Measurements from ENCODE around the gene TUBA1C.
"Not testable (repeated sequence)": the region's sequence is repeated elsewhere in the genome, so short reads cannot be mapped to it uniquely, and the experiment has no call there.

DNA sequence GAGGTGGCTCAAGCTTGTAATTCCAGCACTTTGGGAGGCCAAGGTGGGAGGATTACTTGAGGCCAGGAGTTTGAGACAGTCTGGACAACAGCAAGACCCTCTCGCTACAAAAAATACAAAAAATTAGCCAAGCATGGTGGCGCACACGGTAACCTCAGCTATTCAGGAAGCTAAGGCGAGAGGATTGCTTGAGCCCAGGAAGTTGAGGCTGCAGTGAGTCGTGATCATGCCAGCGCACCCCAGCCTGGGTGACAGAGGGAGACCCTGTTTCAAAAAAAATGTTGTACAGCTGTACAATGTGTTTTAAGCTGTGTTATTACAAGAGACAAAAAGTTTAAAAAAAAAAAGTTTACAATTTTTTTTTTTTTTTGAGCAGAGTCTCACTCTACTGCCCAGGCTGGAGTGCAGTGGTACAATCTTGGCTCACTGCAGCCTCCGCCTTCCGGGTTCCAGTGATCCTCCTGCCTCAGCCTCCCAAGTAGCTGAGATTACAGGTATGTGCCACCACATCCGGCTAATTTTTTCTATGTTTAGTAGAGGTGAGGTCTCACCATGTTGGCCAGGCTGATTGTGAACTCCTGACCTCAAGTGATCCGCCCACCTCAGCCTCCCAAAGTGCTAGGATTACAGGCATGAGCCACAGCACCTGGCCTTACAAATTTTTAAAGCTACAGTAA, 7.2 kb upstream of the TUBA1C start:
- TF ChIP-seq GABPA (IDR thresholded peaks at IDR 0.05; ENCODE audit: low read depth); TEAD4 (IDR thresholded peaks at IDR 0.05; ENCODE audit: borderline replicate concordance, insufficient read depth); REST (IDR thresholded peaks at IDR 0.05; ENCODE audit: low read depth, low read length); IRF3 (IDR thresholded peaks at IDR 0.05; ENCODE audit: low read depth, low read length); EP300 (IDR thresholded peaks at IDR 0.05; ENCODE audit: borderline replicate concordance in 1 of 2, low read depth in 1 of 2, low read length in 1 of 2); YY1 (IDR thresholded peaks at IDR 0.05; ENCODE audit: low read depth): not testable (repeated sequence)
- TF ChIP-seq, protein P1, sequence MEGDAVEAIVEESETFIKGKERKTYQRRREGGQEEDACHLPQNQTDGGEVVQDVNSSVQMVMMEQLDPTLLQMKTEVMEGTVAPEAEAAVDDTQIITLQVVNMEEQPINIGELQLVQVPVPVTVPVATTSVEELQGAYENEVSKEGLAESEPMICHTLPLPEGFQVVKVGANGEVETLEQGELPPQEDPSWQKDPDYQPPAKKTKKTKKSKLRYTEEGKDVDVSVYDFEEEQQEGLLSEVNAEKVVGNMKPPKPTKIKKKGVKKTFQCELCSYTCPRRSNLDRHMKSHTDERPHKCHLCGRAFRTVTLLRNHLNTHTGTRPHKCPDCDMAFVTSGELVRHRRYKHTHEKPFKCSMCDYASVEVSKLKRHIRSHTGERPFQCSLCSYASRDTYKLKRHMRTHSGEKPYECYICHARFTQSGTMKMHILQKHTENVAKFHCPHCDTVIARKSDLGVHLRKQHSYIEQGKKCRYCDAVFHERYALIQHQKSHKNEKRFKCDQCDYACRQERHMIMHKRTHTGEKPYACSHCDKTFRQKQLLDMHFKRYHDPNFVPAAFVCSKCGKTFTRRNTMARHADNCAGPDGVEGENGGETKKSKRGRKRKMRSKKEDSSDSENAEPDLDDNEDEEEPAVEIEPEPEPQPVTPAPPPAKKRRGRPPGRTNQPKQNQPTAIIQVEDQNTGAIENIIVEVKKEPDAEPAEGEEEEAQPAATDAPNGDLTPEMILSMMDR (IDR thresholded peaks at IDR 0.05), result not testable (repeated sequence)
- TF ChIP-seq, protein P2, sequence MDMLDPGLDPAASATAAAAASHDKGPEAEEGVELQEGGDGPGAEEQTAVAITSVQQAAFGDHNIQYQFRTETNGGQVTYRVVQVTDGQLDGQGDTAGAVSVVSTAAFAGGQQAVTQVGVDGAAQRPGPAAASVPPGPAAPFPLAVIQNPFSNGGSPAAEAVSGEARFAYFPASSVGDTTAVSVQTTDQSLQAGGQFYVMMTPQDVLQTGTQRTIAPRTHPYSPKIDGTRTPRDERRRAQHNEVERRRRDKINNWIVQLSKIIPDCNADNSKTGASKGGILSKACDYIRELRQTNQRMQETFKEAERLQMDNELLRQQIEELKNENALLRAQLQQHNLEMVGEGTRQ (IDR thresholded peaks at IDR 0.05; ENCODE audit: borderline replicate concordance, low read depth, low read length), result not testable (repeated sequence)

Data from SK-N-SH (cell line).